B cell (primary cell): ENCODE measurements around the gene SIGLEC14. TPM values are rescaled to one million over a fixed set of nuclear protein-coding genes. Genes with fewer than 3 reads are reported as not detected.

Experiments used
- ATAC-seq: fragments of 200-7000 bp; cut with Tn5 transposase; one replicate; pipeline ENCODE4 v1.10.0; 2021; ENCODE audit warnings: low read depth, mild to moderate bottlenecking, moderate number of reproducible peaks, moderate library complexity
- CTCF ChIA-PET: fragments of 350-600 bp; sonication (Branson Sonifier 250); formaldehyde crosslinking; loops from one replicate; lab custom pipeline; 2021; ENCODE audit warnings: antibody characterized with exemption, inconsistent platforms; lab: Charles Lee
- POLR2A ChIA-PET: fragments of 350-600 bp; sonication (Branson Sonifier 250); formaldehyde crosslinking; loops from one replicate; lab custom pipeline; 2021; ENCODE audit warnings: antibody characterized with exemption; lab: Charles Lee
- DNase-seq: peaks from one replicate; pipeline ENCODE4 v3.0.0; 2013
- H2AFZ ChIP-seq: 2 replicates; pipeline ENCODE4 v1.6.1; 2012; ENCODE audit warnings: mild to moderate bottlenecking, low read depth, low read length; ENCODE audit not compliant: insufficient read depth, poor library complexity, severe bottlenecking
- H3K27ac ChIP-seq, 2 donors: 1 replicate in 1 of 2; 2 replicates in 1 of 2; pipeline ENCODE4 v1.5.1; 2012 to 2013; ENCODE audit warnings: low read length in 2 of 2, mild to moderate bottlenecking in 2 of 2, moderate library complexity in 1 of 2
- H3K27me3 ChIP-seq, 4 experiments: fragments of 200-600 bp in 1 of 4; sonication (generic) in 1 of 4; replicated peaks in 1 of 4; 1 replicate in 2 of 4; 2 replicates in 2 of 4; pipeline versions ENCODE4 v1.6.1 to v1.7.0; 2013 to 2016; ENCODE audit warnings: low read length in 3 of 4, mild to moderate bottlenecking in 2 of 4, mixed read lengths in 1 of 4, moderate library complexity in 1 of 4; ENCODE audit not compliant: insufficient read depth in 4 of 4, control insufficient read depth in 3 of 4; ENCODE audit errors: control extremely low read depth in 1 of 4
- H3K36me3 ChIP-seq, 2 experiments: replicated peaks in 1 of 2; 1 replicate in 1 of 2; 2 replicates in 1 of 2; pipeline versions ENCODE4 v1.6.1 to v1.7.1; 2013; ENCODE audit warnings: low read length in 1 of 2; ENCODE audit not compliant: insufficient read depth in 2 of 2, control insufficient read depth in 1 of 2; ENCODE audit errors: control extremely low read depth in 1 of 2, extremely low read depth in 1 of 2
- H3K4me1 ChIP-seq, 2 donors: fragments of 200-600 bp in 1 of 2; sonication (generic) in 1 of 2; 1 replicate in 1 of 2; 2 replicates in 1 of 2; pipeline versions ENCODE4 v1.5.1 to v1.6.1; 2013 to 2017; ENCODE audit warnings: low read length in 2 of 2; ENCODE audit not compliant: control insufficient read depth in 2 of 2, insufficient read depth in 2 of 2
- H3K4me2 ChIP-seq: replicated peaks from 2 replicates; pipeline ENCODE3; 2012; ENCODE audit warnings: mild to moderate bottlenecking, low read depth, low read length; ENCODE audit not compliant: poor library complexity, severe bottlenecking
- H3K4me3 ChIP-seq, 5 experiments: fragments of 200-600 bp in 1 of 5; sonication (generic) in 1 of 5; 1 replicate in 3 of 5; 2 replicates in 2 of 5; pipeline versions ENCODE4 v1.5.1 to v1.7.0; 2011 to 2016; ENCODE audit warnings: low read length in 4 of 5, mild to moderate bottlenecking in 4 of 5, low read depth in 2 of 5, control low read depth in 1 of 5, moderate library complexity in 1 of 5; ENCODE audit not compliant: insufficient read depth in 1 of 5; ENCODE audit errors: control extremely low read depth in 1 of 5, extremely low read depth in 1 of 5
- H3K79me2 ChIP-seq: fragments of 200-600 bp; sonication (generic); one replicate; pipeline ENCODE4 v1.6.0; 2016; ENCODE audit warnings: low read length; ENCODE audit not compliant: control insufficient read depth, insufficient read depth
- H3K9ac ChIP-seq: fragments of 200-600 bp; sonication (generic); 2 replicates; pipeline ENCODE4 v1.6.1; 2017; ENCODE audit warnings: mild to moderate bottlenecking, low read length, moderate library complexity
- H3K9me3 ChIP-seq, 3 donors: one replicate each; pipeline versions ENCODE4 v1.6.1 to v1.7.1; 2013; ENCODE audit warnings: low read length in 2 of 3; ENCODE audit not compliant: control insufficient read depth in 2 of 3, insufficient read depth in 1 of 3; ENCODE audit errors: control extremely low read depth in 1 of 3
- H4K20me1 ChIP-seq: 2 replicates; pipeline ENCODE4 v1.6.0; 2012; ENCODE audit warnings: mild to moderate bottlenecking, low read length; ENCODE audit not compliant: insufficient read depth, control insufficient read depth, poor library complexity, severe bottlenecking
- H3K27ac Mint-ChIP-seq: one replicate; pipeline ENCODE4 v1.8.0; 2021; ENCODE audit warnings: mixed read lengths
- H3K27me3 Mint-ChIP-seq: one replicate; pipeline ENCODE4 v1.8.0; 2021; ENCODE audit warnings: mixed read lengths
- H3K4me1 Mint-ChIP-seq: one replicate; pipeline ENCODE4 v1.8.0; 2021; ENCODE audit warnings: mixed read lengths
- H3K4me3 Mint-ChIP-seq: one replicate; pipeline ENCODE4 v1.8.0; 2021; ENCODE audit warnings: mixed read lengths
- H3K9me3 Mint-ChIP-seq: one replicate; pipeline ENCODE4 v1.8.0; 2022; ENCODE audit warnings: mixed read lengths; ENCODE audit not compliant: insufficient read depth
- EZH2 ChIP-seq: IDR thresholded peaks from 2 replicates; pipeline ENCODE4 v1.6.1; 2012; ENCODE audit warnings: borderline replicate concordance, low read depth, mild to moderate bottlenecking, moderate library complexity, low read length; ENCODE audit not compliant: insufficient read depth, poor library complexity, severe bottlenecking
- WGBS: methylation state at CpG from one replicate; pipeline ENCODE4 v1.1.5; 2013; ENCODE audit warnings: missing lambda C conversion rate; ENCODE audit not compliant: insufficient coverage; 5-methylcytosine and 5-hydroxymethylcytosine counted together
- intact Hi-C: fragments of 100-400 bp; cut with micrococcal nuclease; formaldehyde crosslinking; loops from one replicate; pipeline ENCODE4 v1.10.0; 2022
- polyA plus RNA-seq: library from polyadenylated mRNA; depleted of rRNA; stranded (reverse); fragments of >200 nt; gene quantifications from 2 replicates; pipeline ENCODE4 v1.2.3, GENCODE V29; 2012
- total RNA-seq, 2 donors: library from RNA; stranded (reverse); fragments of 120-200 nt in 1 of 2; gene quantifications; 1 replicate in 1 of 2; 2 replicates in 1 of 2; pipeline versions ENCODE4 v1.2.3 to v1.2.4, GENCODE V29; 2013 to 2022
- TF ChIP-seq, protein P1 (sequence below): fragments of 200-600 bp; IDR thresholded peaks from one replicate; pipeline ENCODE4 v1.8.0; 2022; ENCODE audit warnings: antibody characterized with exemption, mild to moderate bottlenecking

SIGLEC14 gene
- total and polyA plus RNA-seq, 2 donors (not counting 1 experiment from before 2014, with no cell fraction given), result 11.2 to 30.0 TPM

DNA sequence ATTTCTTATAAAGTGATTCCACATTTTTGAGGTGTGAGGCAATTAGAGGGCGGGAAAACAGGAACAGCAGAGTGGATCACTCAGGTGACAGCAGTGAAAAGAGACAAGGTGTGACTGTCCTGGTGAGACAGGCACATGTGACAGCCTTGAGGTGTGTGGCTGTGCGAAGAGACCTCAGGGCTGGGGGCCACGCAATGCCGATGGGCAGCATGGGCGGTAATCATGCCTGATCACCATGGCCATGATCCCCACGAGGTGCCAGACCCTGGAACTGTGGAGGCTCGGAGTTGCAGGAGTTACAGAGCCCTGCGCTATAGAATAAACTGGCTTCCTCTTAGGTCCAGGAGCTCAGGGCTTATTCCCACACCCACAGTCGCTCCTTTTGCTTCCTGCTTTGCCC is 48.5 kb upstream of the SIGLEC14 start:
- peaks cover 6% of the 10 kb centered on the region for H3K4me1 Mint-ChIP-seq
- intact Hi-C loops, result no loop called here
- DNase-seq, result no peak
- Histone ChIP-seq H3K27me3 (peaks cover 0 to 31% (median 4%) of the 10 kb centered on the region in 4 experiments), H3K9ac (no peak overlapping the region), H3K9me3 (peaks cover 0 to 6% (median 0%) of the 10 kb centered on the region in 3 donors), H2AFZ (no peak overlapping the region), H3K36me3 (no peaks in the 10 kb centered on the region), H3K27ac (no peak overlapping the region), H3K4me2 (no peak overlapping the region), H3K79me2 (no peaks in the 10 kb centered on the region), H4K20me1 (no peaks in the 10 kb centered on the region), H3K4me3 (no peak overlapping the region), H3K4me1 (peaks cover 7 to 11% of the 10 kb centered on the region in 2 donors)
- CTCF ChIA-PET, result no interaction called here
- ATAC-seq, result no peak
- TF ChIP-seq EZH2, result no peak
- H3K9me3 Mint-ChIP-seq, result no peaks in the 10 kb centered on the region
- H3K4me3 Mint-ChIP-seq, result no peak overlapping the region
- H3K27ac Mint-ChIP-seq, result no peak overlapping the region
- peaks cover 45% of the 10 kb centered on the region for H3K27me3 Mint-ChIP-seq
- POLR2A ChIA-PET, result no interaction called here
- WGBS, result 95% methylated on average over 9 of the region's 9 CpGs

DNA sequence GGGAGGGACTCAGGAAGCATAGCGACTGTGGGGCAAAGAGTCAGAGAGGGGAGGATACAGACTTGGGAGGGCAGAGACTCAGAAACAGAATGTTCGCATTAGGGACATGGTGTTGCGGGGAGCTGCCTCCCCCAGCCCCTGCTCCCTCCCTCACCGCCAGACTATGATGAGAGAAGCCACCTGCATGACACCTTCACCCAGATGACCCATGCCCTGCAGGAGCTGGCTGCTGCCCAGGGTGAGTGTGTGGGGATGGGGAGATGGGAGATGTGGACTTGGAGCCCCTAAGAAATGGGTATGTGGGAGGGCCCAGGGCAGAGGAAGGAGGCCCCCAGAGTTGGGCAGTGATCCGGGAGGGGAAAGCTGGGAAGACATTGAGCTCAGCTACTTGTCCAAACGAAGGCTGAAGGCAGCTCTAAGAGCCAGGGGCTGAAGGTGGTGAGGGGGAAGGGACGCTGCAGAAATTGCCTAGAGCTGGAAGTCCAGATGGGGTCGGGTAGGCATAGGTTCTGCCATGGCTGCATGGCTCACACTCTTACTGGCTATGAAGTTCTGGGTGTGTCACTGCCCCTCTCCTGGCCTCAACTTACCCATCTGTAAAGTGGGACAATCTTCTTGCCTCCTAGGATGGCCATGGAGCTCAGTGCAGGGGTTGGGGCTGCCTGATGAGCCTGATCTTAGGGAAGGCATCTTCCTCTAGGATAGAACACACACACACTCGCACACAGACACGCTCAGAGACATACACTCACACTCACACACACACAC is 47.9 kb upstream of the SIGLEC14 start:
- no peak overlapping the region for H3K27ac Mint-ChIP-seq
- H3K9me3 Mint-ChIP-seq, result no peaks in the 10 kb centered on the region
- ChIA-PET POLR2A (no interaction called here), CTCF (no interaction called here)
- Histone ChIP-seq H3K4me3 (no peak overlapping the region), H2AFZ (no peak overlapping the region), H3K79me2 (no peaks in the 10 kb centered on the region), H4K20me1 (no peaks in the 10 kb centered on the region), H3K9ac (no peak overlapping the region), H3K36me3 (no peaks in the 10 kb centered on the region), H3K27me3 (peaks cover 0 to 37% (median 9%) of the 10 kb centered on the region in 4 experiments), H3K9me3 (peaks cover 0 to 11% (median 0%) of the 10 kb centered on the region in 3 donors), H3K4me2 (no peak overlapping the region), H3K4me1 (peaks cover 13 to 17% of the 10 kb centered on the region in 2 donors), H3K27ac (no peak overlapping the region)
- no peak for DNase-seq
- intact Hi-C loops, result no loop called here
- no peak for TF ChIP-seq EZH2
- TF ChIP-seq, protein P1, sequence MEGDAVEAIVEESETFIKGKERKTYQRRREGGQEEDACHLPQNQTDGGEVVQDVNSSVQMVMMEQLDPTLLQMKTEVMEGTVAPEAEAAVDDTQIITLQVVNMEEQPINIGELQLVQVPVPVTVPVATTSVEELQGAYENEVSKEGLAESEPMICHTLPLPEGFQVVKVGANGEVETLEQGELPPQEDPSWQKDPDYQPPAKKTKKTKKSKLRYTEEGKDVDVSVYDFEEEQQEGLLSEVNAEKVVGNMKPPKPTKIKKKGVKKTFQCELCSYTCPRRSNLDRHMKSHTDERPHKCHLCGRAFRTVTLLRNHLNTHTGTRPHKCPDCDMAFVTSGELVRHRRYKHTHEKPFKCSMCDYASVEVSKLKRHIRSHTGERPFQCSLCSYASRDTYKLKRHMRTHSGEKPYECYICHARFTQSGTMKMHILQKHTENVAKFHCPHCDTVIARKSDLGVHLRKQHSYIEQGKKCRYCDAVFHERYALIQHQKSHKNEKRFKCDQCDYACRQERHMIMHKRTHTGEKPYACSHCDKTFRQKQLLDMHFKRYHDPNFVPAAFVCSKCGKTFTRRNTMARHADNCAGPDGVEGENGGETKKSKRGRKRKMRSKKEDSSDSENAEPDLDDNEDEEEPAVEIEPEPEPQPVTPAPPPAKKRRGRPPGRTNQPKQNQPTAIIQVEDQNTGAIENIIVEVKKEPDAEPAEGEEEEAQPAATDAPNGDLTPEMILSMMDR, result no peak
- no peak overlapping the region for H3K4me3 Mint-ChIP-seq
- peaks cover 48% of the 10 kb centered on the region for H3K27me3 Mint-ChIP-seq
- WGBS, result 91% methylated on average over 5 of the region's 10 CpGs
- peaks cover 9% of the 10 kb centered on the region for H3K4me1 Mint-ChIP-seq
- no peak for ATAC-seq
